ENCODE measurements around the gene UBAC2.

UBAC2 gene

GRCh38 chr13:99282264-99283231, 81.9 kb downstream of the UBAC2 start:
- WGBS (ENCODE audit: insufficient coverage) = 57% methylated on average over 1 of the region's 1 CpG
- H3K27ac ChIP-seq (ENCODE audit: insufficient read depth in 1 of 2, low read depth in 1 of 2, low read length in 2 of 2, poor library complexity in 1 of 2, severe bottlenecking in 2 of 2) = peak overlapping the region in 1 of 2 experiments; percentile 28
- no peaks in the 10 kb centered on the region for H3K27me3 ChIP-seq (replicated peaks in 2 of 5; ENCODE audit: control insufficient read depth in 4 of 5, insufficient read depth in 5 of 5, low read length in 4 of 5)
- H3K4me1 ChIP-seq (ENCODE audit: control extremely low read depth in 1 of 4, control insufficient read depth in 4 of 4, insufficient read depth in 4 of 4, low read length in 3 of 4) = peaks cover 35 to 81% (median 56%) of the 10 kb centered on the region in 4 experiments
- ChIA-PET POLR2A (interaction anchor here (0.6 kb wide), 1 partner anchor 40 kb away, joined by 3 read pairs; no protein-coding TSS in a partner anchor), CTCF (interaction anchor here (0.6 to 1.3 kb wide), 10 partner anchors 9 to 161 kb away, joined by 3 to 4 read pairs (median 4); no protein-coding TSS in a partner anchor)
- H3K9me3 ChIP-seq (ENCODE audit: control extremely low read depth in 1 of 5, control insufficient read depth in 4 of 5, insufficient read depth in 2 of 5, low read depth in 1 of 5, low read length in 4 of 5) = no peaks in the 10 kb centered on the region
- peaks cover 0 to 12% (median 3%) of the 10 kb centered on the region in 4 experiments for H3K36me3 ChIP-seq (ENCODE audit: control insufficient read depth in 4 of 4, insufficient read depth in 4 of 4, low read length in 3 of 4)
- H3K4me3 ChIP-seq (ENCODE audit: control insufficient read depth in 1 of 7, extremely low read depth in 1 of 7, insufficient read depth in 4 of 7, low read depth in 2 of 7, low read length in 6 of 7) = peak overlapping the region in 2 of 7 experiments; percentile 8 to 13
- no peak for DNase-seq

GRCh38 chr13:99285432-99286182, 85.0 kb downstream of the UBAC2 start:
- ChIA-PET CTCF (interaction anchor here (0.7 to 1.9 kb wide), 10 partner anchors 12 to 158 kb away, joined by 3 to 6 read pairs (median 4); partner anchors contain the start of gene GPR183), POLR2A (interaction anchor here (0.6 kb wide), 1 partner anchor 17 kb away, joined by 3 read pairs; no protein-coding TSS in a partner anchor)
- Histone ChIP-seq H3K4me3 (ENCODE audit: control insufficient read depth in 1 of 7, extremely low read depth in 1 of 7, insufficient read depth in 4 of 7, low read depth in 2 of 7, low read length in 6 of 7) (no peak overlapping the region), H3K9me3 (ENCODE audit: control extremely low read depth in 1 of 5, control insufficient read depth in 4 of 5, insufficient read depth in 2 of 5, low read depth in 1 of 5, low read length in 4 of 5) (no peaks in the 10 kb centered on the region), H3K36me3 (ENCODE audit: control insufficient read depth in 4 of 4, insufficient read depth in 4 of 4, low read length in 3 of 4) (peaks cover 5 to 18% (median 6%) of the 10 kb centered on the region in 4 experiments), H3K27ac (ENCODE audit: insufficient read depth in 1 of 2, low read depth in 1 of 2, low read length in 2 of 2, poor library complexity in 1 of 2, severe bottlenecking in 2 of 2) (no peak overlapping the region), H3K4me1 (ENCODE audit: control extremely low read depth in 1 of 4, control insufficient read depth in 4 of 4, insufficient read depth in 4 of 4, low read length in 3 of 4) (peaks cover 13 to 70% (median 38%) of the 10 kb centered on the region in 4 experiments), H3K27me3 (replicated peaks in 2 of 5; ENCODE audit: control insufficient read depth in 4 of 5, insufficient read depth in 5 of 5, low read length in 4 of 5) (no peaks in the 10 kb centered on the region)
- 98% methylated on average over 10 of the region's 10 CpGs for WGBS (ENCODE audit: insufficient coverage)
- DNase-seq = no peak

DNA sequence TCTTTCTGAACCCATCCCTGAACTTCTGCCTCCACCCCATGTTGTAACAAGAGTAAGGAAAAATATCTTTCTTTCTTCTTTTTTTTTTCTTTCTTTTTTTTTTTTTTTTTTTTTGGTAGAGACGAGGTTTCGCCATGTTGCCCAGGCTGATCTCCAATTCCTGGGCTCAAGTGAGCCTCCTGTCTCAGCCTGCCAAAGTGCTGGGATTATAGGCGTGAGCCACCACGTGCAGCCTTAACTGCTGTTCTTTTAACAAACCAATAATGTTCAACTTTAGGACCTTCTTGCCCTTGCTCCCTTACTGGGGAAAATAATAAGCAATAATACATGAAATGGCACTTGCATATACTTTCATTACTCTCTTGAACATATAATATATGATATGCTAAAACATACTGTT, 86.9 kb downstream of the UBAC2 start:
- WGBS (ENCODE audit: insufficient coverage) = 100% methylated on average over 1 of the region's 4 CpGs
- ChIA-PET POLR2A (no interaction called here), CTCF (interaction anchor here (1.6 kb wide), 1 partner anchor 19 kb away, joined by 3 read pairs; the partner anchor contains the start of gene GPR183)
- Histone ChIP-seq H3K27me3 (replicated peaks in 2 of 5; ENCODE audit: control insufficient read depth in 4 of 5, insufficient read depth in 5 of 5, low read length in 4 of 5) (no peaks in the 10 kb centered on the region), H3K4me3 (ENCODE audit: control insufficient read depth in 1 of 7, extremely low read depth in 1 of 7, insufficient read depth in 4 of 7, low read depth in 2 of 7, low read length in 6 of 7) (no peak overlapping the region), H3K36me3 (ENCODE audit: control insufficient read depth in 4 of 4, insufficient read depth in 4 of 4, low read length in 3 of 4) (peaks cover 5 to 13% (median 6%) of the 10 kb centered on the region in 4 experiments), H3K9me3 (ENCODE audit: control extremely low read depth in 1 of 5, control insufficient read depth in 4 of 5, insufficient read depth in 2 of 5, low read depth in 1 of 5, low read length in 4 of 5) (no peaks in the 10 kb centered on the region), H3K4me1 (ENCODE audit: control extremely low read depth in 1 of 4, control insufficient read depth in 4 of 4, insufficient read depth in 4 of 4, low read length in 3 of 4) (peaks cover 4 to 53% (median 24%) of the 10 kb centered on the region in 4 experiments), H3K27ac (ENCODE audit: insufficient read depth in 1 of 2, low read depth in 1 of 2, low read length in 2 of 2, poor library complexity in 1 of 2, severe bottlenecking in 2 of 2) (no peak overlapping the region)
- DNase-seq = no peak

GRCh38 chr13:99288089-99288488, 87.4 kb downstream of the UBAC2 start:
- 0% methylated on average over 1 of the region's 2 CpGs for WGBS (ENCODE audit: insufficient coverage)
- peak overlapping the region in 1 of 7 experiments; percentile 21 for H3K4me3 ChIP-seq (ENCODE audit: control insufficient read depth in 1 of 7, extremely low read depth in 1 of 7, insufficient read depth in 4 of 7, low read depth in 2 of 7, low read length in 6 of 7)
- no peaks in the 10 kb centered on the region for H3K9me3 ChIP-seq (ENCODE audit: control extremely low read depth in 1 of 5, control insufficient read depth in 4 of 5, insufficient read depth in 2 of 5, low read depth in 1 of 5, low read length in 4 of 5)
- peaks cover 5 to 14% (median 11%) of the 10 kb centered on the region in 4 experiments for H3K36me3 ChIP-seq (ENCODE audit: control insufficient read depth in 4 of 4, insufficient read depth in 4 of 4, low read length in 3 of 4)
- H3K4me1 ChIP-seq (ENCODE audit: control extremely low read depth in 1 of 4, control insufficient read depth in 4 of 4, insufficient read depth in 4 of 4, low read length in 3 of 4) = peaks cover 4 to 51% (median 19%) of the 10 kb centered on the region in 4 experiments
- POLR2A ChIA-PET = no interaction called here
- CTCF ChIA-PET = interaction anchor here (1.0 to 1.6 kb wide), 5 partner anchors 12 to 146 kb away, joined by 3 to 5 read pairs (median 3); partner anchors contain the start of gene GPR183
- peak in 2 of 3 donors; percentile 61 to 72 for DNase-seq
- H3K27ac ChIP-seq (ENCODE audit: insufficient read depth in 1 of 2, low read depth in 1 of 2, low read length in 2 of 2, poor library complexity in 1 of 2, severe bottlenecking in 2 of 2) = no peak overlapping the region
- no peaks in the 10 kb centered on the region for H3K27me3 ChIP-seq (replicated peaks in 2 of 5; ENCODE audit: control insufficient read depth in 4 of 5, insufficient read depth in 5 of 5, low read length in 4 of 5)

- DNase-seq = no peak
- Histone ChIP-seq H3K9me3 (ENCODE audit: control extremely low read depth in 1 of 5, control insufficient read depth in 4 of 5, insufficient read depth in 2 of 5, low read depth in 1 of 5, low read length in 4 of 5) (no peaks in the 10 kb centered on the region), H3K27ac (ENCODE audit: insufficient read depth in 1 of 2, low read depth in 1 of 2, low read length in 2 of 2, poor library complexity in 1 of 2, severe bottlenecking in 2 of 2) (no peak overlapping the region), H3K4me1 (ENCODE audit: control extremely low read depth in 1 of 4, control insufficient read depth in 4 of 4, insufficient read depth in 4 of 4, low read length in 3 of 4) (peaks cover 4 to 50% (median 15%) of the 10 kb centered on the region in 4 experiments), H3K4me3 (ENCODE audit: control insufficient read depth in 1 of 7, extremely low read depth in 1 of 7, insufficient read depth in 4 of 7, low read depth in 2 of 7, low read length in 6 of 7) (no peak overlapping the region), H3K27me3 (replicated peaks in 2 of 5; ENCODE audit: control insufficient read depth in 4 of 5, insufficient read depth in 5 of 5, low read length in 4 of 5) (no peaks in the 10 kb centered on the region), H3K36me3 (ENCODE audit: control insufficient read depth in 4 of 4, insufficient read depth in 4 of 4, low read length in 3 of 4) (peaks cover 5 to 19% (median 13%) of the 10 kb centered on the region in 4 experiments)
- POLR2A ChIA-PET = no interaction called here
- 100% methylated on average over 1 of the region's 2 CpGs for WGBS (ENCODE audit: insufficient coverage)
- CTCF ChIA-PET = interaction anchor here (1.0 to 1.4 kb wide), 3 partner anchors 11 to 145 kb away, joined by 3 to 5 read pairs (median 4); no protein-coding TSS in a partner anchor
Measured at GRCh38 chr13:99289271-99289670, 88.6 kb downstream of the UBAC2 start.

- DNase-seq = no peak
- H3K4me3 ChIP-seq (ENCODE audit: control insufficient read depth in 1 of 7, extremely low read depth in 1 of 7, insufficient read depth in 4 of 7, low read depth in 2 of 7, low read length in 6 of 7) = no peak overlapping the region
- no peaks in the 10 kb centered on the region for H3K9me3 ChIP-seq (ENCODE audit: control extremely low read depth in 1 of 5, control insufficient read depth in 4 of 5, insufficient read depth in 2 of 5, low read depth in 1 of 5, low read length in 4 of 5)
- CTCF ChIA-PET = interaction anchor here (1.4 kb wide), 2 partner anchors 10 to 144 kb away, joined by 3 to 5 read pairs; no protein-coding TSS in a partner anchor
- POLR2A ChIA-PET = no interaction called here
- H3K27ac ChIP-seq (ENCODE audit: insufficient read depth in 1 of 2, low read depth in 1 of 2, low read length in 2 of 2, poor library complexity in 1 of 2, severe bottlenecking in 2 of 2) = no peak overlapping the region
- peaks cover 5 to 20% (median 13%) of the 10 kb centered on the region in 4 experiments for H3K36me3 ChIP-seq (ENCODE audit: control insufficient read depth in 4 of 4, insufficient read depth in 4 of 4, low read length in 3 of 4)
- no peaks in the 10 kb centered on the region for H3K27me3 ChIP-seq (replicated peaks in 2 of 5; ENCODE audit: control insufficient read depth in 4 of 5, insufficient read depth in 5 of 5, low read length in 4 of 5)
- peaks cover 4 to 46% (median 13%) of the 10 kb centered on the region in 4 experiments for H3K4me1 ChIP-seq (ENCODE audit: control extremely low read depth in 1 of 4, control insufficient read depth in 4 of 4, insufficient read depth in 4 of 4, low read length in 3 of 4)
- 100% methylated on average over 4 of the region's 7 CpGs for WGBS (ENCODE audit: insufficient coverage)
Measured at GRCh38 chr13:99289674-99290337, 89.2 kb downstream of the UBAC2 start.

Measured in common myeloid progenitor, CD34-positive (primary cell).